CD4-positive, alpha-beta T cell treated with Interleukin-6 for 4 hours (primary cell): ENCODE data around the gene RGS9.

Experiments used
- DNase-seq: peaks from one replicate; pipeline ENCODE4 v3.0.0-alpha.2; 2020; ENCODE audit warnings: mixed read lengths

RGS9 gene

GRCh38 chr17:65268832-65269231 is 131.7 kb downstream of the RGS9 start:
- no peak for DNase-seq

DNA sequence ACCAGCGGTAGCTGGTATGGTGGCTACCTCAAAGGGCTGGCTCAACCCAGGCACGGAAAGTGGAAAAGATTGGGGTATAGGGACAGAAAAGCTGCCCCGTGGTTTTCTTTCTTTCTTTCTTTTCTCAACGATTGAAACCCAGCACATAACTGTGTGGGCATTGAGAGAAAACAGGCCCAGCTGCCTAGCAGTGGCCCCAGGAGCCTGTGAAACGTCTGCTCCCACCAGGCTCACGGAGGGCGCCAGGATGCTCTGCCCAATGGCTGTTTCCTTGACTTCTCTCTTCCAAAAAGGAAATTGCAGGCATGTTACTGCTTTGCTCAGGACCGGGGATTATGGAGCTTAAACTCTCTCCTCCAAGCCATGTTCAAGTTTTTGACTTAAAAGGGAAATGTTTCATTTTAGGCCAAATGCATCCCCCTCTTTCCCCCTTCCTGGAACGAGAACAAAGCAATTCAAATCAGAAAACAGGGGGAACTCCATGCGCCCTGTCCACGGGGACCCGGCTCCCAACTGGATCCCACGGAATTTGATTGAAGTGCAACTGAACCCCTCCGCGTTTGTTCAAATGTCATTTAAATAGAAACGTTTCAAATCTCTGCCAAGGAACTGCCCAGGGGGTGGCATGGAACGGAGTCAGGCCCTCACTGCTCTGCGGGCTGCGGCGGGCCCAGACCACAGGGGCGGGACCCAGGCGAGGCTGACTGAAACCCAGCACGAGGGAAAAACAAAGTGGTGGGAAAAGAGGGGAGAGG is 133.5 kb downstream of the RGS9 start:
- DNase-seq = no peak

GRCh38 chr17:65271296-65271695 is 134.1 kb downstream of the RGS9 start:
- DNase-seq = no peak
